HCT116 (cell line): ENCODE results near the gene KCTD10. TPM values are rescaled to one million over a fixed set of nuclear protein-coding genes. Genes with fewer than 3 reads are reported as not detected.

Experiments
- ATAC-seq: fragments of 200-7000 bp; cut with Tn5 transposase; 2 replicates; pipeline ENCODE4 v1.9.1; 2020; ENCODE audit warnings: mild to moderate bottlenecking, moderate library complexity
- BruUV-seq: library from RNA; stranded (reverse); fragments of 400-500 nt; replicated peaks from 2 replicates; lab custom pipeline; 2021; lab: Mats Ljungman, UMichigan
- CTCF ChIA-PET: fragments of 300-600 bp; sonication (Branson Sonifier 250); formaldehyde crosslinking; loops from one replicate; lab custom pipeline; 2021; ENCODE audit warnings: antibody characterized with exemption; lab: Charles Lee
- POLR2A ChIA-PET: fragments of 300-600, 350-600 bp; sonication (Branson Sonifier 250); formaldehyde crosslinking; loops from one replicate; lab custom pipeline; 2021; ENCODE audit warnings: antibody characterized with exemption; lab: Charles Lee
- RAD21 ChIA-PET, 2 experiments: fragments of 300-600 bp; sonication (Branson Sonifier 250); formaldehyde crosslinking; loops; one replicate each; lab custom pipeline; 2023; ENCODE audit warnings: low total read pairs in 2 of 2; ENCODE audit not compliant: uncharacterized antibody in 2 of 2, unreplicated experiment in 2 of 2, low non-redundant PET in 1 of 2; lab: Charles Lee
- DNase-seq: peaks from one replicate; pipeline ENCODE4 v3.0.0-alpha.2; 2010; ENCODE audit warnings: low read depth, low spot score
- H2AFZ ChIP-seq: fragments of 200-600 bp; shearing (Covaris generic), sonication (generic); 2 replicates; pipeline ENCODE4 v1.6.1; 2017; ENCODE audit warnings: low read depth, mixed run types, mixed read lengths, antibody characterized with exemption, low read length; ENCODE audit not compliant: poor library complexity, severe bottlenecking
- H3K27ac ChIP-seq: 2 replicates; pipeline ENCODE4 v1.5.1; 2012; ENCODE audit warnings: low read depth, low read length
- H3K27me3 ChIP-seq: fragments of 200-600 bp; sonication (generic); 2 replicates; pipeline ENCODE4 v1.6.1; 2016; ENCODE audit warnings: mixed run types, low read length, mixed read lengths; ENCODE audit not compliant: insufficient read depth
- H3K36me3 ChIP-seq, 2 experiments: fragments of 200-500 bp in 1 of 2; fragments of 200-600 bp in 1 of 2; sonication (Bioruptor generic) in 1 of 2; sonication (generic) in 1 of 2; 2 replicates each; pipeline versions ENCODE4 v1.5.1 to v1.6.1; 2014 to 2016; ENCODE audit warnings: low read length in 2 of 2, inconsistent platforms in 1 of 2, mixed read lengths in 1 of 2, mixed run types in 1 of 2; ENCODE audit not compliant: insufficient read depth in 2 of 2, control insufficient read depth in 1 of 2
- H3K4me1 ChIP-seq, 2 experiments: fragments of 200-600 bp in 1 of 2; sonication (generic) in 1 of 2; 2 replicates each; pipeline versions ENCODE4 v1.5.1 to v1.6.1; 2012 to 2017; ENCODE audit warnings: low read length in 2 of 2, inconsistent platforms in 1 of 2, mild to moderate bottlenecking in 1 of 2, mixed read lengths in 1 of 2, mixed run types in 1 of 2, moderate library complexity in 1 of 2; ENCODE audit not compliant: insufficient read depth in 2 of 2, control insufficient read depth in 1 of 2
- H3K4me2 ChIP-seq: fragments of 200-600 bp; sonication (generic); 2 replicates; pipeline ENCODE4 v1.6.1; 2017; ENCODE audit warnings: mixed run types, low read length, mixed read lengths
- H3K4me3 ChIP-seq, 2 experiments: fragments of 200-600 bp in 1 of 2; sonication (generic) in 1 of 2; replicated peaks in 1 of 2; 2 replicates each; pipeline ENCODE4 v1.5.1; 2011 to 2016; ENCODE audit warnings: low read length in 2 of 2, control low read depth in 1 of 2, low read depth in 1 of 2, mild to moderate bottlenecking in 1 of 2, mixed read lengths in 1 of 2, mixed run types in 1 of 2
- H3K79me2 ChIP-seq: fragments of 200-600 bp; sonication (generic); 2 replicates; pipeline ENCODE4 v1.6.1; 2017; ENCODE audit warnings: mild to moderate bottlenecking, mixed run types, low read length, moderate library complexity, mixed read lengths; ENCODE audit not compliant: insufficient read depth
- H3K9ac ChIP-seq: fragments of 200-600 bp; sonication (generic); 2 replicates; pipeline ENCODE4 v1.6.1; 2016; ENCODE audit warnings: low read length, mixed read lengths
- H3K9me2 ChIP-seq: fragments of 200-600 bp; sonication (generic), shearing (Covaris generic); 2 replicates; pipeline ENCODE4 v1.6.1; 2017; ENCODE audit warnings: mixed run types, mild to moderate bottlenecking, moderate library complexity; ENCODE audit not compliant: insufficient read depth
- H3K9me3 ChIP-seq, 2 experiments: fragments of 200-500 bp in 1 of 2; fragments of 200-600 bp in 1 of 2; sonication (Bioruptor generic) in 1 of 2; sonication (generic) in 1 of 2; 2 replicates each; pipeline ENCODE4 v1.6.1; 2014 to 2017; ENCODE audit warnings: low read length in 2 of 2, mixed read lengths in 2 of 2, inconsistent platforms in 1 of 2, low read depth in 1 of 2, mild to moderate bottlenecking in 1 of 2, mixed run types in 1 of 2, moderate library complexity in 1 of 2; ENCODE audit not compliant: control insufficient read depth in 1 of 2, insufficient read depth in 1 of 2
- H4K20me1 ChIP-seq: fragments of 200-600 bp; sonication (generic), shearing (Covaris generic); 2 replicates; pipeline ENCODE4 v1.6.1; 2017; ENCODE audit warnings: mixed run types, mild to moderate bottlenecking, moderate library complexity; ENCODE audit not compliant: insufficient read depth
- CBX3 ChIP-seq: IDR thresholded peaks from 2 replicates; pipeline ENCODE4 v1.6.1; 2012; ENCODE audit warnings: low read depth
- CEBPB ChIP-seq: IDR thresholded peaks from 2 replicates; pipeline ENCODE4 v1.6.1; 2012; ENCODE audit warnings: low read depth
- CTCF ChIP-seq, 3 experiments: fragments of 200-600 bp in 1 of 3; sonication (generic) in 1 of 3; IDR thresholded peaks in 2 of 3; conservative IDR thresholded peaks in 1 of 3; 2 replicates each; pipeline ENCODE4 v1.5.1; 2012 to 2017; ENCODE audit warnings: low read depth in 2 of 3, low read length in 2 of 3, antibody characterized with exemption in 1 of 3, borderline replicate concordance in 1 of 3, control low read depth in 1 of 3, mild to moderate bottlenecking in 1 of 3, mixed read lengths in 1 of 3, mixed run types in 1 of 3, moderate library complexity in 1 of 3; ENCODE audit not compliant: insufficient read depth in 1 of 3
- EZH2 ChIP-seq: fragments of 200-600 bp; sonication (generic); IDR thresholded peaks from 2 replicates; pipeline ENCODE4 v1.6.1; 2017; ENCODE audit warnings: antibody characterized with exemption, mixed run types
- REST ChIP-seq: IDR thresholded peaks from 2 replicates; pipeline ENCODE4 v1.6.1; 2012; ENCODE audit warnings: low read depth
- TCF7L2 ChIP-seq: IDR thresholded peaks from 2 replicates; pipeline ENCODE4 v1.7.0; 2011; ENCODE audit warnings: borderline replicate concordance, inconsistent platforms; ENCODE audit not compliant: insufficient read depth, insufficient read length; ENCODE audit errors: extremely low read depth
- ZFX ChIP-seq: fragments of 450-650 bp; IDR thresholded peaks from 2 replicates; pipeline ENCODE4 v1.6.1; 2017
- intact Hi-C: fragments of 100-400 bp; cut with micrococcal nuclease; formaldehyde crosslinking; loops from 2 replicates; pipeline ENCODE4 v1.10.0; 2022
- total RNA-seq: library from RNA; stranded (reverse); gene quantifications from one replicate; pipeline ENCODE4 v1.2.1, GENCODE V29; 2021; ENCODE audit not compliant: unreplicated experiment

The KCTD10 gene
- total RNA-seq, 1 experiment from 2014 or later, result 34.7 TPM

GRCh38 chr12:109443794-109444193 is 33.3 kb downstream of the KCTD10 start:
- ChIA-PET POLR2A (no interaction called here), RAD21 (no interaction called here), CTCF (interaction anchor here (0.8 to 1.4 kb wide), 2 partner anchors 10 to 16 kb away, joined by 3 to 7 read pairs; no protein-coding TSS in a partner anchor)
- DNase-seq, result no peak
- Histone ChIP-seq H2AFZ (no peak overlapping the region), H3K9ac (no peak overlapping the region), H3K79me2 (no peaks in the 10 kb centered on the region), H3K9me3 (no peaks in the 10 kb centered on the region), H3K4me1 (no peaks in the 10 kb centered on the region), H4K20me1 (no peaks in the 10 kb centered on the region), H3K27me3 (no peaks in the 10 kb centered on the region), H3K27ac (no peak overlapping the region), H3K36me3 (no peaks in the 10 kb centered on the region; a peak in 1 of 4 replicates), H3K4me2 (no peak overlapping the region), H3K9me2 (no peaks in the 10 kb centered on the region), H3K4me3 (no peak overlapping the region)
- ATAC-seq, result no peak
- TF ChIP-seq TCF7L2 (no peak), EZH2 (no peak), ZFX (no peak), CEBPB (no peak), REST (no peak), CTCF (IDR thresholded peaks at IDR 0.05 in 2 of 3, conservative IDR thresholded peaks at IDR 0.05 in 1 of 3; ENCODE audit: borderline replicate concordance in 1 of 3, insufficient read depth in 1 of 3, low read depth in 2 of 3, low read length in 2 of 3) (no peak), CBX3 (no peak)
- intact Hi-C loops, result no loop called here
- BruUV-seq, result no TSS peak
